RWPE1 (cell line): Measurements from ENCODE around the gene ELF5.

Experiments
- CTCF ChIA-PET: fragments of 350-600 bp; sonication (Branson Sonifier 250); formaldehyde crosslinking; extraction: SDS; loops from one replicate; lab custom pipeline; 2021; lab: Yijun Ruan, JAX
- POLR2A ChIA-PET: fragments of 400-600 bp; formaldehyde crosslinking; extraction: SDS; loops from one replicate; lab custom pipeline; 2020; ENCODE audit warnings: antibody characterized with exemption; ENCODE audit not compliant: low non-redundant PET; lab: Yijun Ruan, JAX
- DNase-seq: peaks from one replicate; pipeline ENCODE4 v3.0.0; 2012; ENCODE audit warnings: low spot score
- H3K27ac ChIP-seq: fragments of 450-650 bp; 2 replicates; pipeline ENCODE4 v1.5.1; 2017
- CTCF ChIP-seq: fragments of 450-650 bp; conservative IDR thresholded peaks from 2 replicates; pipeline ENCODE4 v1.5.1; 2017; ENCODE audit warnings: low read depth, mild to moderate bottlenecking

Gene ELF5

GRCh38 chr11:34468209-34468841 lies 45.3 kb downstream of the ELF5 start:
- peak; percentile 43 for DNase-seq
- TF ChIP-seq CTCF, result peak; percentile 85
- ChIA-PET CTCF (interaction anchor here (0.6 to 1.7 kb wide), 16 partner anchors 10 to 1030 kb away, joined by 3 to 12 read pairs (median 4); no protein-coding TSS in a partner anchor), POLR2A (no interaction called here)
- no peak overlapping the region for H3K27ac ChIP-seq

GRCh38 chr11:34466802-34467488 lies 46.6 kb downstream of the ELF5 start:
- no peak for TF ChIP-seq CTCF
- H3K27ac ChIP-seq, result no peak overlapping the region
- CTCF ChIA-PET, result interaction anchor here (0.6 to 1.5 kb wide), 7 partner anchors 8 to 302 kb away, joined by 3 to 7 read pairs (median 3); no protein-coding TSS in a partner anchor
- DNase-seq, result no peak
- POLR2A ChIA-PET, result no interaction called here

- TF ChIP-seq CTCF, result no peak
- no peak for DNase-seq
- ChIA-PET POLR2A (no interaction called here), CTCF (interaction anchor here (0.6 to 1.5 kb wide), 2 partner anchors 14 to 98 kb away, joined by 3 to 7 read pairs; no protein-coding TSS in a partner anchor)
- no peak overlapping the region for H3K27ac ChIP-seq
Observed at GRCh38 chr11:34464591-34465051, 49.0 kb downstream of the ELF5 start.

- DNase-seq, result no peak
- no peak for TF ChIP-seq CTCF
- no peak overlapping the region for H3K27ac ChIP-seq
- POLR2A ChIA-PET, result no interaction called here
- CTCF ChIA-PET, result interaction anchor here (0.7 kb wide), 1 partner anchor 1474 kb away, joined by 4 read pairs; no protein-coding TSS in a partner anchor
Observed at GRCh38 chr11:34461215-34461614, 52.4 kb downstream of the ELF5 start.

- no peak for TF ChIP-seq CTCF
- POLR2A ChIA-PET, result no interaction called here
- CTCF ChIA-PET, result interaction anchor here (0.5 to 0.7 kb wide), 2 partner anchors 389 to 603 kb away, joined by 3 to 4 read pairs; no protein-coding TSS in a partner anchor
- no peak overlapping the region for H3K27ac ChIP-seq
- DNase-seq, result no peak
Observed at GRCh38 chr11:34460278-34460677, 53.3 kb downstream of the ELF5 start.

- ChIA-PET POLR2A (no interaction called here), CTCF (interaction anchor here (0.5 to 1.0 kb wide), 4 partner anchors 8 to 602 kb away, joined by 3 to 6 read pairs (median 4); no protein-coding TSS in a partner anchor)
- TF ChIP-seq CTCF, result no peak
- H3K27ac ChIP-seq, result no peak overlapping the region
- DNase-seq, result no peak
Observed at GRCh38 chr11:34459507-34460162, 54.0 kb downstream of the ELF5 start.
